NCI-H2196 treated with DMSO at 0.1 percent for 48 hours (cell line): Measurements from ENCODE around the gene SIRT3.

Experiments used
- DNase-seq: peaks from one replicate; lab custom pipeline; 2025; ENCODE audit not compliant: unreplicated experiment; lab: John Stamatoyannopoulos, UW

Gene SIRT3

GRCh38 chr11:217704-218103, 18.4 kb downstream of the SIRT3 start:
- DNase-seq, result no peak

GRCh38 chr11:216081-216974, 19.8 kb downstream of the SIRT3 start:
- no peak for DNase-seq

GRCh38 chr11:215581-216037, 20.5 kb downstream of the SIRT3 start:
- DNase-seq, result peak; percentile 31

GRCh38 chr11:214083-214482, 22.1 kb downstream of the SIRT3 start:
- no peak for DNase-seq

GRCh38 chr11:213111-213510, 23.0 kb downstream of the SIRT3 start:
- DNase-seq, result no peak

- no peak for DNase-seq
Measured at GRCh38 chr11:212150-213100, 23.7 kb downstream of the SIRT3 start.

- DNase-seq, result no peak
Measured at GRCh38 chr11:211741-212140, 24.4 kb downstream of the SIRT3 start.

- no peak for DNase-seq
Measured at GRCh38 chr11:211295-211694, 24.8 kb downstream of the SIRT3 start.

- no peak for DNase-seq
Measured at GRCh38 chr11:210803-211180, 25.4 kb downstream of the SIRT3 start.

- DNase-seq, result no peak
Measured at GRCh38 chr11:210122-210802, 25.9 kb downstream of the SIRT3 start.

- no peak for DNase-seq
Measured at GRCh38 chr11:209275-210121, 26.6 kb downstream of the SIRT3 start.

GRCh38 chr11:208917-209260, 27.3 kb downstream of the SIRT3 start:
- no peak for DNase-seq

- peak; percentile 8 for DNase-seq
Measured at GRCh38 chr11:208181-208916, 27.8 kb downstream of the SIRT3 start.

- no peak for DNase-seq
Measured at GRCh38 chr11:207863-208180, 28.3 kb downstream of the SIRT3 start.

GRCh38 chr11:207208-207862, 28.8 kb downstream of the SIRT3 start, which contains the start of the genes BET1L and RIC8A:
Gene BET1L (minus strand): TSS chr11:207399. CDS start chr11:207321, 78 bp downstream.
Gene RIC8A (plus strand): TSS chr11:207708. CDS start chr11:208855, 1,147 bp downstream.
- peak; percentile 95 for DNase-seq

GRCh38 chr11:206526-207207, 29.5 kb downstream of the SIRT3 start:
- DNase-seq, result no peak

GRCh38 chr11:206002-206384, 30.1 kb downstream of the SIRT3 start:
- DNase-seq, result no peak

- no peak for DNase-seq
Measured at GRCh38 chr11:205221-206001, 30.7 kb downstream of the SIRT3 start.
